HL-60 (cell line): ENCODE data around the gene TBC1D4.

Experiments
- DNase-seq, 2 experiments: peaks; one replicate each; pipeline ENCODE4 v3.0.0-alpha.2; 2010 to 2020; ENCODE audit warnings: low read depth in 1 of 2, low spot score in 1 of 2
- H3K27ac ChIP-seq: fragments of 250-450 bp; sonication (Bioruptor Pico); replicated peaks from 2 replicates; pipeline ENCODE4 v1.5.1; 2020; ENCODE audit warnings: mild to moderate bottlenecking, moderate library complexity
- H3K27me3 ChIP-seq: fragments of 250-450 bp; sonication (Bioruptor Pico); 2 replicates; pipeline ENCODE4 v1.5.1; 2021; ENCODE audit warnings: mild to moderate bottlenecking, moderate library complexity; ENCODE audit not compliant: insufficient read depth, poor library complexity, severe bottlenecking
- H3K4me3 ChIP-seq: replicated peaks from 2 replicates; pipeline ENCODE4 v1.5.1; 2011; ENCODE audit warnings: mild to moderate bottlenecking, control low read depth, low read length; ENCODE audit not compliant: insufficient read depth
- CTCF ChIP-seq: IDR thresholded peaks from one replicate; pipeline ENCODE4 v1.5.1; 2011; ENCODE audit warnings: low read length, control low read depth, inconsistent platforms; ENCODE audit not compliant: insufficient read depth
- GABPA ChIP-seq: IDR thresholded peaks from 2 replicates; pipeline ENCODE4 v1.6.1; 2012; ENCODE audit warnings: low read depth
- POLR2AphosphoS5 ChIP-seq: IDR thresholded peaks from 2 replicates; pipeline ENCODE4 v1.6.1; 2012; ENCODE audit warnings: low read depth
- REST ChIP-seq: IDR thresholded peaks from 2 replicates; pipeline ENCODE4 v1.6.1; 2012; ENCODE audit warnings: low read depth; ENCODE audit not compliant: insufficient replicate concordance
- SPI1 ChIP-seq: IDR thresholded peaks from 2 replicates; pipeline ENCODE4 v1.6.1; 2012; ENCODE audit warnings: low read depth, mild to moderate bottlenecking, borderline replicate concordance

Gene TBC1D4

GRCh38 chr13:75494491-75494890, 12.5 kb upstream of the TBC1D4 start:
- TF ChIP-seq CTCF (no peak), SPI1 (no peak), GABPA (no peak), REST (no peak), POLR2AphosphoS5 (no peak)
- Histone ChIP-seq H3K27ac (no peak overlapping the region), H3K4me3 (no peak overlapping the region), H3K27me3 (no peaks in the 10 kb centered on the region)
- DNase-seq, result no peak

- DNase-seq, result no peak
- Histone ChIP-seq H3K4me3 (no peak overlapping the region), H3K27ac (no peak overlapping the region), H3K27me3 (no peaks in the 10 kb centered on the region)
- TF ChIP-seq POLR2AphosphoS5, result no peak
Measured at GRCh38 chr13:75493156-75493555, 11.2 kb upstream of the TBC1D4 start.

GRCh38 chr13:75492389-75492788, 10.4 kb upstream of the TBC1D4 start:
- H3K27ac ChIP-seq, result no peak overlapping the region
- no peak for DNase-seq
- no peak overlapping the region for H3K4me3 ChIP-seq
- H3K27me3 ChIP-seq, result no peaks in the 10 kb centered on the region
- TF ChIP-seq REST (no peak), CTCF (no peak), POLR2AphosphoS5 (no peak), GABPA (no peak), SPI1 (no peak)

DNA sequence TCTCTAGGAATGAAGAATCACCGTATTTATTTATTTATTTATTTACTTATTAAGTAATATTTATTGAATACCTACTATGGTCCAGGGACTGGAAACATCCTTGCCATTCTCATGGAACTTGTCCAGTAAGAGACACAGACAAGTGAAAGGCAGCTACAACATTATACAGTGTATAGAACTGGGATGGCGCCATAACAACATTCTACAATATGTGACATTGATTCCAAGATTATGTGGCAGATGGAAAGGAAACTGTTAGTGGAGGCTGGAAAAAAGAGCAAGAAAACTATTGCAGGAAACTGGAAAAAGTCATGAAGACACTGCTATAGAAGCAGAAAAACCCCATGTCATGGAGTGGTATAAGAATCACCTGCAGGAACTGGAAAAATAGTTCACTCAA, 9.4 kb upstream of the TBC1D4 start:
- no peak for TF ChIP-seq SPI1
- TF ChIP-seq CTCF, result no peak
- DNase-seq, result no peak

More for the DNA sequence above, 9.4 kb upstream of the TBC1D4 start:
- Histone ChIP-seq H3K27ac (no peak overlapping the region), H3K4me3 (no peak overlapping the region), H3K27me3 (no peaks in the 10 kb centered on the region)
